CD4-positive, alpha-beta T cell treated with Interleukin-1 beta for 1 hour (primary cell): ENCODE data around the gene IRS1.
A peak's percentile ranks its signal among the peaks of the same experiment; 100 is the strongest.
"Not testable (repeated sequence)": the region's sequence is repeated elsewhere in the genome, so short reads cannot be mapped to it uniquely, and the experiment has no call there.

Experiments
- DNase-seq, 2 donors: peaks; one replicate each; pipeline ENCODE4 v3.0.0-alpha.2; 2020 to 2022

Gene IRS1, protein sequence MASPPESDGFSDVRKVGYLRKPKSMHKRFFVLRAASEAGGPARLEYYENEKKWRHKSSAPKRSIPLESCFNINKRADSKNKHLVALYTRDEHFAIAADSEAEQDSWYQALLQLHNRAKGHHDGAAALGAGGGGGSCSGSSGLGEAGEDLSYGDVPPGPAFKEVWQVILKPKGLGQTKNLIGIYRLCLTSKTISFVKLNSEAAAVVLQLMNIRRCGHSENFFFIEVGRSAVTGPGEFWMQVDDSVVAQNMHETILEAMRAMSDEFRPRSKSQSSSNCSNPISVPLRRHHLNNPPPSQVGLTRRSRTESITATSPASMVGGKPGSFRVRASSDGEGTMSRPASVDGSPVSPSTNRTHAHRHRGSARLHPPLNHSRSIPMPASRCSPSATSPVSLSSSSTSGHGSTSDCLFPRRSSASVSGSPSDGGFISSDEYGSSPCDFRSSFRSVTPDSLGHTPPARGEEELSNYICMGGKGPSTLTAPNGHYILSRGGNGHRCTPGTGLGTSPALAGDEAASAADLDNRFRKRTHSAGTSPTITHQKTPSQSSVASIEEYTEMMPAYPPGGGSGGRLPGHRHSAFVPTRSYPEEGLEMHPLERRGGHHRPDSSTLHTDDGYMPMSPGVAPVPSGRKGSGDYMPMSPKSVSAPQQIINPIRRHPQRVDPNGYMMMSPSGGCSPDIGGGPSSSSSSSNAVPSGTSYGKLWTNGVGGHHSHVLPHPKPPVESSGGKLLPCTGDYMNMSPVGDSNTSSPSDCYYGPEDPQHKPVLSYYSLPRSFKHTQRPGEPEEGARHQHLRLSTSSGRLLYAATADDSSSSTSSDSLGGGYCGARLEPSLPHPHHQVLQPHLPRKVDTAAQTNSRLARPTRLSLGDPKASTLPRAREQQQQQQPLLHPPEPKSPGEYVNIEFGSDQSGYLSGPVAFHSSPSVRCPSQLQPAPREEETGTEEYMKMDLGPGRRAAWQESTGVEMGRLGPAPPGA (N-terminal part only)

DNA sequence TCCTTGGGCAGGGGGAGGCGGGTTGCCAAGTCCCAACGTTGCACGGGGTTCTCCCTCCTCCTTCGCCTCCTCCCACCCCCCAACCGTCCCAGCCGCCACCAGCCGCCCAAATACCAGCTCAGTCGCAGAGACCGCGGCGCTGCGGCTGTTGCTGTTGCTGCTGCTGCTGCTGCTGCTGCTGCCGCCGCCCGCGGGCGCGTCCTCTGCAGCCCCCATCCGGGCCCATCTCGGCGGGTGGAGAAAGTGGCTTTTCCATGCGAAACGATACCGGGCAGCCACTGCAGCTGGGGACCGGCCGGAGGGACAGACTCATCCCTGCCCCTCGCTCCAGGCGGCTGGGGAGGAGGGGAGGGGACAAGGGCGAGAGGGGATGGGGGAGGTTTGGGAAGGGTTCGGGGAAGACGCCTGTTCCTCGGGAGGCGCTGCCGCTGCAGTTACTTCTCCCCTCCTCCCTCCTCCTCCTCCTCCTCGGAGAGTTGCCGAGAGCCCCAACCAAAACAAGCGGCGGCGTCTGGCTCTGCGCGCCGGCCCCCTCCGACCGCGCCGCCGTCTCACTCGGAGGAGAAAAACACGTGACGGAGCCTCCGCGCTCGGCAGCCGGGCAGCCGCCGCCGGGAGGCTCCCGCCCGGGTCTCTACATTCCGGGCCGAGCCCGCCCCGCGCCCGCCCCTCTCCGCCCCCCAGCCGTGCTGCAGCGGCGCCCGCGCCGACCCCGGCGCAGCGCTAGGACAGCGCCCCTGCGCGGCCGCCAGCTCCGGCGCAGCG, at the start of gene IRS1:
Gene IRS1, minus strand, starts transcription at position 610 of the 765 bp plus-strand sequence. CDS start 1,082 bp downstream, outside the sequence.
- peak; percentile 57 to 64 for DNase-seq

DNA sequence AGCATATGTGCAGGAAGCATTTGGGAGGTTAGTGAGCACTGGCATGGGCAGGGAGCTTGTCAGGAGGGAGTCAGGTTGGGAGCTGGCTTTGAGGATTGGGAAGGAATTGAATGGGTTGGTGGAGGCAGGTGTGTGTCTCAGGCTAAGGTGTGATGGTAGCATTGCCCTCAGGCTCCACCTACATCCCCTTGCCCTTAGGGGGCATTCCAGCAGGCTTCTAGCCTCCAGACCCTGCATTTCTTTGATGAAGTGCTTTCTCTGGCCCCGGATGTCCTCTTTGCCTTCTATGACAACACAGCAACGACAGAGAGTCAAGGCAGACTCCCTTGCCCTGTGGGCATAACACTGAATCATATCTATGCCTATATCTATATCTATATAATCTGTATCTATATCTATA, 49.7 kb upstream of the IRS1 start:
- DNase-seq, result no peak

DNA sequence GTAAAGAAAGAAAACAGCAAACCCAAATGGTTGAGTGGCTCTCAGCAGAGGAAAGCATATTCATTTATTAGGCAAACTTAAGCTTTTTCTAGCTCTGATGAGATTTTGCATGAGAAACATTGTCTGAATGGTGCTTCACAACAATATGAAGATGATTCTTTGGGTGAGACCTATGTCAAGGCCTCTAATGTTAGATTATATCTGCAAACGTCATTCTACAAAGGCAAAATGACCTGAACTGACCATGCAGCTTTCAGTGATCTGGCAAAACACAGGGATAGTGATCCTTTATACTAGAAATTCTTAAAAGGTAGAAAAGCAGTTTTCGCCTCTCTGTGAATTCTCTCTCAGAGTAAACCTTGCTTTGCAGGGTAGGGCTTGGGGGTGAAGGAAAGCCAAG, 47.9 kb upstream of the IRS1 start:
- DNase-seq, result no peak

DNA sequence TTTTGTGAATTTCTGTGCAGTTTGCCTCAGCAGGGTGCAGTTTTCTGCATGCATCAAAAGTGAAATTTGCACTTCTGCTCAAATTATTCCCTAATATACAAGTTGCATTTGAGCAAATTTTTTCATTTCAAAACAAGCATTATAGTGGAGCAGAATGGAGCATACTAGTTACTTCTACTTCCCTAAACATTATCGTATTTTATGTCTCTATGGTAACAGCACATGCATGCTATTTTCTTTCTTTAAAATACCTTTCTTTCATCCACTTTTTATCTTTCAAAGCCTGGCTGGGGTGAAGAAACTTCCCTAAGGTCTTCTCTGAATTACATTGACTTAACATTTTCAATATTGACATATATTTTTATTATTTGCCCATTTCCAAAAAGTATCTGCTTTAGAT, 47.5 kb upstream of the IRS1 start:
- no peak for DNase-seq

DNA sequence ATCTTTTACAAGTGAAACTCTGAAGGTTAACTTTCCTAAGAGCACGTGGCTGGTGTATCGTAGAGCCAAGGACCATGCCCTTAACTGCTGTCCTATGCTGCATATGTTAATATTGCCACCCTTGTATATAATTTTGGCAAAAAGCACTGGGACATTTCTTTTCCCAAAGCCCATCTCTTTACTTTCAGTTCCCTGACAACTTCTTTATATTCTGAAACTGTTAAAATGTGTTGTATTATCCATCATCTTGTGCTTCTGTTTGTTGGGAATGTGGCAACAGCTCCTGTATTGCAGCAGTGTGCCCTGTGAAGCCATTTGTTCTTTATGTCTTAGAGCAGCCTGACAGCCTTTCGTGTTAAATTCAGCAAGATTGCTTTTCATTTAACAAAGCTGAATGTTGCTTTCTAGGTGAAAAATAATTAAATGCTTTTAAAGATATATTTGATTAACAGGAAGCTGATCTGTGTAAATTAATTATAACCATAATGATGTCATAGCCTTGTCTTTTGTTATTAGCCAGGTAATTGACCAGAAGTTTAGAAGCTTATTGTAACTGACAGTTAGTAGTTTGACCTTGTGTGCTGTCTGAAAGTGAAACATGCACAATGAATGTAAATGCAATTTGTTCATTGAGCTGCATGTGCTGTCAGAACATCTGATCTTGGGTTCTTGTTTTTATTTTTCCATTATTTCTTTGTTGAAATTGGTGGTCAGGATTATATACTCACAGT, 45.9 kb upstream of the IRS1 start:
- no peak for DNase-seq

DNA sequence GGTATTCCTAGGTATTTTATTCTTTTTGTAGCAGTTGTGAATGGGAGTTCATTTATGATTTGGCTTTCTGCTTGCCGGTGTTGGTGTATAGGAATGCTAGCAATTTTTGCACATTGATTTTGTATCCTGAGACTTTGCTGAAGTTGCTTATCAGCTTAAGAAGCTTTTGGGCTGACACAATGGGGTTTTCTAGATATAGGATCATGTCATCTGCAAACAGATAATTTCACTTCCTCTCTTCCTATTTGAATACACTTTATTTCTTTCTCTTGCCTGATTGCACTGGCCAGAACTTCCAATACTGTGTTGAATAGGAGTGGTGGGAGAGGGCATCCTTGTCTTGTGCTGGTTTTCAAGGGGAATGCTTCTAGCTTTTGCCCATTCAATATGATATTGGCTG, 43.4 kb upstream of the IRS1 start:
- not testable (repeated sequence) for DNase-seq

DNA sequence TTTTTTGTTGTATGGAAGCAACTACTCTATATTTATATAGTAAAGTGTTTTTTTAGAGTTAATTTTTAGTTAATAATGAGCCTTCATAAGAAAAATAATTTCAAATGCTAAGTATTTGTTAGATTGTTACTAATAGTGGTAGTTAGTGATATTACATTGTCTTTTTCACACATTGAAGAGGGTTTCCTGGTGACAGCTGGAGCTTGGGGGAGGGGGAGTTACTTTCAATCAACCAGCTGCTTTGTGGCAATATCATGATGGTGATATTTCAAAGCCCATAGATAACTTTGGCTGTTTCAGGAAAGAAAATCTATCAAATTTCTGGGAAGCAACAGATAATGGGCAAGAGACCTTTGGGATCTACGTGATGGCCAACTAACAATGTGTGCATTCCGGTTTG, 40.3 kb upstream of the IRS1 start:
- no peak for DNase-seq

DNA sequence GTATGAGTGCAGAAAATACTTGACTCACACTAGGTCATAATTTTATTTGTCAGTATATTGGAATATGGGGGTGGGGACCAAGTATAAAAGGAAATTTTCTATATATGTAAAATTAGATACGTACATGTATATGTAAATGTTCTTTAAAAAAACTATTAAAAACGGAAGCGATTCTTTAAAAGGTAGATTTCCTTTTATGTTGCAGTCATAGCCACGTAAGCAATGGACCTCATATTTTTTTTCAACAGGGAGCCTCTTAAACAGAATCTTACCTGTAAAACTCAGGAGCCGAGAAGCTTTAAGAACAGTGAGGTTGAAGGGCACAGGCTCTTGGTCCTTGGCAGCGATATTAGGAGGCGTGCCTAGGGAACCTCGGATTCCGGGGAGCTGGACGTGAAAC, 39.5 kb upstream of the IRS1 start:
- peak in 1 of 2 donors; percentile 31 for DNase-seq

DNA sequence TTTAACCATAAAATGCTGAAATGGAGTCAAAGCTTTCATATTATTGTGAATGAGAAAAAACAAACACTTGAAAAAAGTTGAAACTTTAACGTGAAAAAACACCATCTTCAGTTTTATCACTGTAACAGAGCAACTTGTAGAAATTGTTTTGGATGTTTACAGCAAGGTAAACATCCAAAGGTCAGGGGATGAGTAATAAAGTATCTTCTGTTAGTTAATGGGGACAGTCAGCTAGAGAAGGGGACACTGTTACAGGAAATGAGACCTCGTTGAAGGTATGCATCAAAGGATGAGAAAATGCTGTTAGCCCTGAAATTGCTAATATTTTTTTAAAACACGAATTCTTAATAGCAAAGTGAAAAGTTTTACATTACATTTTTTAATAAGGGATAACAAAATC, 39.1 kb upstream of the IRS1 start:
- no peak for DNase-seq

DNA sequence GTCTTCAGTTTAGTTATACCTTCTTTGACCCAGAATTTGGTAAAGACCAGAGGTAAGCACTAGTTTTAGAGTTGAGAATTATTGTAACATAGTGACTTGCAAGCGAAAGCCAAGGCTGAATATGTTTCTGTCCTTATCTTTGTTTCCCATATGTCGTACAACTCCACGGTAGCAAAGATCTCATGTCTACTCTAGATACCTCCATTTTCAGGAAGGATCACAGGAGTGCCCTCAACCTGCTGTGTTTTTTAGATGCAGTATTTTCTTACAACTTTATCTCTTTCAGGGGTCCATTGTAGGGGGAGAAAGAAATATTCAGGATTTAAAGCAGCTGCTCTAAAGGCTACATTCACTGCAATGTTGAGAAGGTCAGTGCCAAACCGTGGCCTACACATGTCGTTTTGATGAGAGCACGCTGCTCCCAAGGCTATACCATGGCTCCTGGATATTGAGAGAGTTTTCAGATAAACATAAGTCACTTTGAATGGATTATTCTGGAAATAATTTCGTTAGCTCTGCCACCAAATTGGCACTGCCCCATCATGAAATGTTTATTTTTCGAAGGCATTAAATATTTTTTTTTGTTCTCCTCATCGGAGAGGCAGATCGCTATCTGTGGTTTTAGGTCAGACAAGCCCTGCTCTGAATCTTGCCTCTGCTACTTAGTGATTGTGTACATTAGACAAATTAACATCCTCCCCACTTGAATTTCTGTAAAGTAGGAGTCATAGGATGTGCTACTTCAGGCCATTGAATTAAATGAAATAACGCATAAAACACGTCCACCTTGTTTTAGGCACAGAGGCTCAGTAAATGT, 38.4 kb upstream of the IRS1 start:
- peak in 1 of 2 donors; percentile 33 for DNase-seq

DNA sequence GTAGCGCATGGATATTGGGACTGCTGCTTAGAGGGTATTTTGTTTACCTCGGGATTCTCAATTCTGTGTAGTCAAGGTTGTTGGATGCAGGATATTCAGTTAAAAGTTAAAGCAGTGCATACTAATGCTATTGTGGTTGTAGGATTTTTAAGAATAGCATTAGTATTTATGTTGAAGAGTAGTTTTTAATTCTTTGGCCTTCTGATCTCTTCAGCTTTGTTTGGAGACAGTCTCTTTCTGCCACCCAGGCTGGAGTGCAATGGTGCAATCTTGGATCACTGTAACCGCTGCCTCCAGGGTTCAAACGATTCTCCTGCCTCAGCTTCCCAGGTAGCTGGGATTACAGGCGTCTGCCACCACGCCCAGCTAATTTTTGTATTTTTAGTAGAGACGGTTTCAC, 37.7 kb upstream of the IRS1 start:
- no peak for DNase-seq

DNA sequence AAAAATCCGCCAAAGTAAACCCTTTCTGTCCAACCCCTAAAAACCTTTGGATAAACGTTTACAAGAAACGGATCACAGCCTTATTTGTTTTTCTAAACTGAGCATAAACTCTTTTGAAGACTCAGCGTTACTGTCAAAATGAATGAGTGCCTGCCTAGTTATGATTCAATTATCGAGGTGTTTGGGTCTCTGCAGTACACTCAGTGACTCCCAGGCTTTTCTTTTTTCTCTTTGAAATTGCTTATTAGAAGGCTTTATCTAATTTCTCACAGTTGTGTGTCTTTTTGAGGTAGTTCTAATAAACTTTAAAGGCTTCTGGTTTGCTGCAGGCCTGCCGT, 36.9 kb upstream of the IRS1 start:
- no peak for DNase-seq

DNA sequence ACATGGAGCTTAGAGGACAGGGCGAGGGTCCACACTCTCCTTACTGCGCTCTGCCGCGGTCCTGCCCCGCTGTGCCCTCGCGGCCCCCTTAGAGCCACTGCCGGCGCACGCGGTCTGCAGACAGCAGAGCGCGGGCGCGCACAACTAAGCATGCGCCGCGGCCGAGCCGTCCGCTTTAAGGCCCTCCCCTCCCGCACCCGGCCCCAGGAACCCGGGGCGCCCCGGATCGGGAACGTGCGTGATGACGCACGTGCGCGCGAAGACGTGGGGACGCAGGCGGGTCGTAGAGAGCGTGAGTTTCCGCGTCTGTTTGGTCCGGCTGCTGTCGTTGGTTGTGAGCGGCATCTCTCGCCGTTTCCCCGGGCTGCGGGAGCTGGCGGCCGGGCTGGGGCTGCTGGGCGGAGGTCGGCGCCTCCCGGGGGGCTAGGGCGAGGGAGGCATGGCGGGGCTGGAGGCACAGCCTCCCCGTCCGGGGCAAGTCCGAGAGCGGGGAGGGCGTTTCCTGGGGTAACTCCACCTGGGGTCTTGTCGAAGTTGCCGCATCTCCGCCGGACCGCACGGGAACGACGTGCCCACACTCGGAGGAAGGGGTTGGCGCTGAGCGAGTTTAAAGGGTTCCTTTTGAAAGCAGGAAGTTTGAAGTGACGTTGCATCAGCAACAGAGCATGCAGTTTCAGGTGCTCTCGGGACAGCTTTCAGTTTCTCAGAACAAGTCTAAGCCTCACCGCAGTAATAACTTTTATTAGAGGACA, 36.4 kb upstream of the IRS1 start, which contains the start of gene RHBDD1:
Gene RHBDD1, plus strand, starts transcription at position 259 of the 752 bp plus-strand sequence. CDS start 28,640 bp downstream, outside the sequence.
- DNase-seq, result peak; percentile 92 to 94

DNA sequence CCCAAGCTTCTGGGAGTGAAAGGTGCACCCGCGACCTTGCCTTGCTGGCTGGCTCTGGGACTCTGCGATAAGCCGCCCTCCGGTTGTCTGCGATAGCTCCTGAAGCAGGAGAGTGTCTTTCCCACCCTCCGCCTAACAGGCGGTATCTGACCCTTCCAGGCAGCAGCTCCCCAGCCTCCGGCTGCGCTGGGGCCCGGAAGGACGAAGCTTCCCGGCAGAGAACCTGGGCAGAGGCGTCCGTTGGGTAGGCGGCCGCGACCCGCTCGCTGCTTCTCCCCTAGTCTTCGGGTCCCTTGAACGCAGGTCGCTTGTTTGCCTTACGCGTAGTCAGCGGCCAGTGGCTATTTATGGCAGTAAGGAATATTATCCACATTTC, 35.8 kb upstream of the IRS1 start:
- no peak for DNase-seq

DNA sequence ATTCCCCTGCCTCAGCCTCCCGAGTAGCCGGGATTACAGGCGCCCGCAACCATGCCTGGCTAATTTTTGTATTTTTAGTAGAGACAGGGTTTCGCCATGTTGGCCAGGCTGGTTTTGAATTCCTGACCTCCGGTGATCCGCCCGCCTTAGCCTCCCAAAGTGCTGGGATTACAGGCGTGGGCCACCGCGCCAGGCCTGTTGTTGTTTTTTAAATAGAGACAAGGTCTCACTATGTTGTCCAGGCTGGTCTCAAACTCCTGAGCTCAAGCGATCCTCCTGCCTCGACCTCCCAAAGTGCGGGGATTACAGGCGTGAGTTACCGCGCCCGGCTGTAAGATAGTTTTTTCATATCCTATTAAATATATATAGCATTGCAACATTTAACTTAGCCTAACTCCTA, 35.3 kb upstream of the IRS1 start:
- DNase-seq, result not testable (repeated sequence)

DNA sequence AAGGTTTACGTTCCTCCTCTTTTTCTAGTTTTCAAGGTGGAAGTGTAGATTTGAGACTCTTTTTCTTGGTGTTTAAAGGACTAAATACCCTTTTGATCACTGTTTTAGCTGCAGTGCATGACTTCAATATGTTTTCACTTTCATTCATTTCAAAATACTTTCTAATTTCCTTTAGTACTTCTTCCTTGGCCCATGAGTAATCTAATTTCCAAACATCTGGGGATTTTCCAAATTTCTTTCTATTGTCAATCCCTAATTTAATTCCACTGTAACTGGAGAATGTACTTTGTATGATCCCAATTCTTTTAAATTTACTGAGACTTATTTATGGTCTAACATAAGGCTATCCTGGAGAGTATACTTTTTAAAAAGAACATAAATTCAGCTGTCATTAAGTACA, 32.4 kb upstream of the IRS1 start:
- DNase-seq, result no peak

DNA sequence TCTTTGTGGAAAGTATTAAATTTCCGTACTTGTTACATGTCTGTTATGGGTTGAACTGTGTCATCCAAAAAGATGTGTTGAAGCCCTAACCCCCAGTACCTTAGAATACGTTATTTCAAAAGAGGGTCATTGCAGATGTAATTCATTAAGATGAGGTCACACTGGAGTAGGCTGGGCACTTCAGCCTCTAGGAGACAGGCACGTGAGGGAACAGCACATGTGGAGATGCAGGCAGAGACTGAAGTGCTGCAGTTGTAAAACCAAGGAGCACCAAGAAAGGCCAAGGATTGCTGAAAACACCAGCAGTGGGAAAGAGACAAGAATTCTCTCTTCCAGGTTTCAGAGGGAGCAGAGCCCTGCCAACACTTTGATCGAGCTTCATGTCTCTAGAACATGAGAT, 31.6 kb upstream of the IRS1 start:
- DNase-seq, result no peak

DNA sequence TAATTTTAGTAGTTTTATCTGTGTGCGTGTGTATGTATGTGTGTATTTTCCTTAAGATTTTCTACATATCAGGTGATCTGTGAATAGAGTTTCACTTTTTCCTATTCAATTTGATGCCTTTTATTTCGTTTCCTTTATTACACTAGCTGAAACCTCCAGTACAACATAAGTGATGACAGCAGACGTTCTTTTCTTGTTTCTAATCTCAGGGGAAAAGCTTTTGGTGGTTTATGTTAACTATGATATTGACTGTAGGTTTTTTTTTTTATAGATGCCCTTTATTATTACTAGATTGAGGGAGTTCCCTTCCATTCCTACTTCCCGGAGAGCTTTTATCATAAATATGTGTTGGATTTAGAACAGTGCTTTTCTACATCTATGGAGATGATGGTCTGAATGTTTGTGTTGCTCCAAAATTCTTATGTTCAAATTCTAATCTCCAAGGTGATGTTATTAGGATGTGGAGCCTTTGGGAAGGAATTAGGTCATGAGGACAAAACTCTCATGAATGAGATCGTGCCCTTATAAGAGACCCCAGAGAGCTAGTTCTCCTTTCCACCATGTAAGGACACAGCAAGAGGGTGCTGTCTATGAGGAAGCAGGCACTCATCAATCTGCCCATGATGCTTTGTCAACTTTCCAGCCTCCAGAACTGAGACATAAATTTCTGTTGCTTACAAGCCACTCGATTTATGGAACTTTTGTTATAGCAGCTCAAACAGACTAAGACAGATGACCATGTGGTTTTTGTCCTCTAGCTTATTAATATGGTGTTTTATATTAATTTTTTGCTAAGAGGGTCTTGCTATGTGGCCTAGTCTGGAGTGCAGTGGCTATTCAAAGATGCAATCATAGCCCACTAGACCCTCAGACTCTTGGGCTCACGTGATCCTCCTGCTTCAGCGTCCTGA, 30.4 kb upstream of the IRS1 start:
- DNase-seq, result no peak

DNA sequence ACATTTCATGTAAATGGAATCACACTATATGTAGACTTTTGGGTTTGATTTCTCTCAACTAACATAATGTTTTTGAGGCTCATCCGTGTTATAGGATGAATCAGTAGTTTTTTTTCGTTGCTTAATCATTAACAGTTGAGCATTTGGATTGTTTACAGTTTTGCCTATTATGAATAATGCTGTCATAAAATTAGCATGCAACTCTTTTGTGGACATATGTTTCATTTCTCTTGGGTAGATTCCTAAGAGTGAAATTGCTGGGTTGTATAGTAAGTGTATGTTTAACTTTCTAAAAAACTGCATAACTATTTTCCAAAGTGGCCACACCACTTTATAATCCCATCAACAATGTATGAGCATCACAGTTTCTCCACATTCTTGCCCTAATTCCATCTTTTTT, 28.6 kb upstream of the IRS1 start:
- no peak for DNase-seq

DNA sequence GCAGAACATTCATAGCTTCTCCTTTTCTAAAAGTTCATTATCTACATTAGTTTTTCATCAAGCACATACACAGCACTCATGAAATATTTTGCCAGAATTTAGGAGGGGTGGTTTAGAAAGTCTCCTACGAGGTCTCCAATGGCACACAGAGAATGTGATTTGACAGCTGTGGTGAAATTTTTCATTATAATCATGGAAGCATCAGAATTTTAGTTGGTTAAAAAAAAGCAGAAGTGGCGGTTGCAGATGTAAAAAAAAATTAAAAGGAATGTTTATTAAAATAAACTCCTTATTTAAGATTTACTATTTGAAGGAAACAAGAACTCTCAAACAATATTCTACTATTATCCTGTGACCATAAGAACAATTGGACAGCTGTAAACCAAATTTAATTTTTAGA, 25.4 kb upstream of the IRS1 start:
- no peak for DNase-seq
